GM21526 (cell line): Measurements from ENCODE around the gene CCDC73.
"Not testable (repeated sequence)": the region's sequence is repeated elsewhere in the genome, so short reads cannot be mapped to it uniquely, and the experiment has no call there.

ENCODE experiments used
- ATAC-seq: cut with Tn5 transposase; IDR thresholded peaks from one replicate; pipeline ENCODE4 v1.9.1; 2021; ENCODE audit warnings: moderate library complexity; ENCODE audit not compliant: unreplicated experiment, low FRiP score

CCDC73 gene

DNA sequence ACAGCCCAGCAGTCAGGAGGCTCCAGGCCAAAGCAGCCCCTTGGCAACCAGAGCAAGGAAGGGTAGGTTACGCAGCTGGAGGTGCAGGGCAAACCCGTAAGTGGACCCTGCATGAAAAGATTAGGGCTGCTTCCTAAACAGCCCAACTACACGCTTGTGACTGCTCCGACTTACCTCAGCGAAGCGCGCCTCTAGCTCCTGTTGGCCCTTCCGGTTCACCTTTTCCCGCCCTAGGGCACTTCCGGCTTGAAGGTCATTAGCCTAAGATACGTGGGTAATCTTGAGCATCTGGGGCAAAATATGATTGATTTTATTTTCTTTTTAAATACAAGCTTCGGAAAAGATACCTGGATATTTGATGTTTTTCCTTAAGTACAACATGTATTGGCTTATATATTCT lies at the start of gene CCDC73:
CCDC73 (minus strand) TSS at position 224 of the 400 bp plus-strand sequence. CDS start 34,419 bp downstream, outside the sequence.
- ATAC-seq: no peak

DNA sequence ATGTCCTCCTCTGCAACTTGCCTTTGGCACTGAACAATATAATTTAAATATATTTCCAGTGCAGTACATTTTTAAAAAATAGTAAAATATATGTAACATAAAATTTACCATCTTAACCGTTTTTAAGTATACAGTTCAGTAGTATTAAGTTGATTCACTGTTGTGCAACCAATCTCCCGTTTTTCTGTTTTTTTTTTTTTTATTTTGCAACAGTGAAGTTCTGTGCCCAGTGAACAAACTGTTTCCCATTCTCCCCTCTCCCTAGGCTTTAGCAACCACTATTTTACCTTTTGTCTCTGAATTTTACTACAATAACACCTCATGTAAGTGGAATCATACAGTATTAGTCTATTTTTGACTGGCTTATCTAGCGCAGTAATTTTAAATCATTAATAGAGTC lies 49.1 kb upstream of the CCDC73 start:
- ATAC-seq: no peak

DNA sequence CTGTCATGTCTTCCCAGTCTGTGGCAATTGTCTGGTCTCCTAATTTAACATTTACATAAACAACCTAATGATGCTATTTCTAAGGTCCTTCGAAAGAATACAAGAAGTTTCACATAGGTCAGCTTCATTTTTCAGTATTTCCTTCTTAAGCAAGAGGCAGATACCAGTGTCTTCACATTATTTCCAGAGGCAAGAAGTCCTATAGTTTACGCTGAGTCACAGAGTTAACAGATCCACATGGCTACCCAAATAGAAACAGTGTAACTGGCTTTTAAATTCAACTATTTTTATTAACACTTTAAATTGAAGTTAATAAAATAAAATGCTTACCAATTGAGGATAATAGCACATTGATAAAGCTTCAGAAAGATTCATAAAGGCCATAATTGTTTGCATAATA lies 46.1 kb upstream of the CCDC73 start:
- ATAC-seq: no peak

DNA sequence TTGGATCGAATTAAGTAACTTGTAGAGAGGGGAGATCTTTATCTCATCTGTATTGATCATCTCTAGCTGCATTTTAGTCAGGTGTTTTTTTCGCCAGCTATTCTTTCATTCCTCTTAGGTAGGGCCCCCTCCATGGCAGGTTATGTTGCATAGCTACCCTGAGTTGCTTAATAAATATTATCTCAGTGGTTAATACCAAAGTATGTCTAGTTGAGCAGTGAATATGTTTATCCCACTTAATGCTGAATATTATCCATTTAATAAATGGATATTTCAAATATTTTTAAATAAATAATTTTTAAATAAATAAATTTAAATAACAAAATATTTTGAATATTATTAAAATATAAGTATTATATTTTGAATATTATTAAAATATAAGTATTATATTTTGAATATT lies 44.8 kb upstream of the CCDC73 start:
- ATAC-seq: no peak

DNA sequence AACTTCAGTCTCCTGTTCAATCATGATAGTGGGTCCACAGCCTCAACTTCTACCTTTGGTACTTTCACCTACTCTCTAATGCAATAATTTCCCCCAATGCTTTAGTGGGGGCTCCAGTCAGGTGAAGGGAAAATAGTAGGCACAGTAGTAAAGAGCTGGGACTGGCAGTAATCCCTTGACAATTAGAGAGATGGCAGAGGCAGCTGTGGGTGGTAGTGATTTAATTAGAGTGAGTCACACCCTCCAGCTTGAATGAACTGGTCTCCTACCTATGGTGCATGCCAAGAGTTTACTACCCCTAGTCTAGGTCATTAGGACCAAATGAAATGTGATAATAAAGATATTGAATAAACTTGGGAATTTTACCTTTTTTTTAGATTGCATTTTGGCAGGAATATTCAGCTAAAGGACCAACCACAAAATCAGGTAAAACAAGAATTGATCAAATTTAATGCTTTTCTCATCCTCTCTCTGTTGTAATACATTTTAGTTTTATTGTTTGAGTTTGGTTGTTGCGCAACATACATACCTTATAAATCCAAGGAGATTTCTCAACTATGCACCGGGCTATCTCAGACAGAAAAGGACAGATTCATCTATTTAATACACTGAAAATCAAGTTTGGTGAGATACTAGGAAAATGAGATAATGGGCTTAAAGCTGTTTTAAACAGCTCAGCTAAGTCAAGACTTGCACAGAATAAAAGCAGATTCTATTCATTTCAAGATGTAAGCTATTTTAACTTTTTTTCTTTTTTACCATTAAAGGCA lies 44.2 kb upstream of the CCDC73 start:
- ATAC-seq: no peak

DNA sequence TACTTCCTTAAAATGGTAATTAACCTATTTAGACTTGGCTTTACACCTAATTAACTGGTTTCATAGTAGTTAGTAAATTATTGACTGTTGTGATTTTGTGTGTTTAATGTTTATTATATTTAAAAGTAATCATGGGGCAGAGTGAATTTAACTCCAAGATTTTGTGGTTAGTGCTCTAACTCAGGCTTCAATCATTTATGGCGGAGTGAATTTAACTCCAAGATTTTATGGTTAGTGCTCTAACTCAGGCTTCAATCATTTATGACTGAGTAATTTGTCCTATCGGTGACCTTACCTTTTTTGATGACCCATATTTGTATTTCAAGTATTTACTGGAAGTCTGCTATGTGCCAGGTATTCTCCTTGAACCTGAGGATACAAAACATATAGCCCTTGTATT lies 42.5 kb upstream of the CCDC73 start:
- ATAC-seq: no peak

DNA sequence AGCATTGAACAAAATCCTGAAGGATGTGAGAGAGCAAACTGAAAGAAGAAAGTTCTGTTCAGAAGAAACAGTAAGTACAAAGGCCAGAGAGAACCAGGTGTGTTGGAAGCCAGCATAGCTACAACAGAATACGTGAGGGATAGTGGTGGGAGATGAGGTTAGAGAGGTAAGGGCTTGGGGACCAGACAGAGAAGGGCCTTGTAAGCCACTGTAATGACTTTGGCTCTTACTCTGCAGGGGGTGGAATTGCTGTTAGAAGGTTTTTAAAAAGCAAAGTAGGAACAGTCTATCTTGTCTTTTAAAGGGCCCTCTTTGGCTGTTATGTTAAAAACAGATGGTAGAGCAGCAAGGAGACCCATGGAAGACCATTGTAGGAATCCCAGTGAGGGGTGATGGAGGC lies 39.5 kb upstream of the CCDC73 start:
- ATAC-seq: no peak

DNA sequence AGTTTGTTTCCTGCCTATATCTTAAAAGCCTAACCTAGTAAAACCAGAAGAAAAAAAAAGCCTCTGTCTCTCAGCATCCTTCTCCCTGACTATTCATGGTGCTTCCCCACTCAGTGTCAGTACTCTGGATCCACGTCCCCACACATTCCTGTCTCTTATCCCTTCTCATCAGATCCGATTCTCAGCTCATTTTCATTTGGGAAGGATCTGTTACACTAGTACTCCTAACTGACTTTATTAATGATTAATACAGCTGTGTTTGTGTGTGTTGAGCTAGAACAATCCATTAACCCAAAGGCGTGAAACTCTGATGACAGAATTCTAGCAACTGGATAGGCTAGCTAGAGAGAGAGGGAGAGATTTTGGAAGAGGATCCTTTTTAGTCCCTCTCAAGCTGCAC lies 36.8 kb upstream of the CCDC73 start:
- ATAC-seq: no peak

DNA sequence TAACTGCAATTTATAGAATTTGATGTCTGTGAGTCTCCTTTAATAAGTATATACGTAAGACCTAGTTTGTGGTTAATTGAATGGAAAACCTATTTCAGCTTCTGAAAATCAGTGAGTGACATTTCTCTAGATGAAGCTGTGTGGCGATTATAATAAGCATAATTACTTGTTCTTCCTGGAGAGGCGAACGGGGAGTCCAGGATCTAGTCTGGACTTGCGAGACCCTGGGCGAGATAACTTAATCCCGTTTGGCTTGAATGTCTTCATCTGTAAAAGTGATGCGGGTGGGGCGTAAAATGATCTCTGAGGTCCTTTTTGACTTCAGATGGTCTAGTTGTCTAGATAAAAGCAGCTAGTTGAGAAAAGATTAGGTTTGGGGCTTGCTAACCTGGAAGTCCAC lies 36.3 kb upstream of the CCDC73 start:
- ATAC-seq: no peak

DNA sequence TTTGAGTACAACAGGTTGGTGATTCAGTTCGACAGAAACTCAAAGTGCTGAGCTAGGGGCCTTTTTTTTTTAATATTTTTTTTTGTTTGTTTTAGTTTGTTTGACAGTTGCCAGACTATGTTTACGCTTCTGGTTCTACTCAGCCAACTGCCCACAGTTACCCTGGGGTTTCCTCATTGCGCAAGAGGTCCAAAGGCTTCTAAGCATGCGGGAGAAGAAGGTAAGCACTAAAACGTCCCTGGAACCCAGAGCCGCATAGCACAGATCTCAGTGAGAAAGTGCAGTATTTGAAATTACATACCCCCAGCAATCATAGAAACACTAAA lies 35.9 kb upstream of the CCDC73 start:
- no peak for ATAC-seq

DNA sequence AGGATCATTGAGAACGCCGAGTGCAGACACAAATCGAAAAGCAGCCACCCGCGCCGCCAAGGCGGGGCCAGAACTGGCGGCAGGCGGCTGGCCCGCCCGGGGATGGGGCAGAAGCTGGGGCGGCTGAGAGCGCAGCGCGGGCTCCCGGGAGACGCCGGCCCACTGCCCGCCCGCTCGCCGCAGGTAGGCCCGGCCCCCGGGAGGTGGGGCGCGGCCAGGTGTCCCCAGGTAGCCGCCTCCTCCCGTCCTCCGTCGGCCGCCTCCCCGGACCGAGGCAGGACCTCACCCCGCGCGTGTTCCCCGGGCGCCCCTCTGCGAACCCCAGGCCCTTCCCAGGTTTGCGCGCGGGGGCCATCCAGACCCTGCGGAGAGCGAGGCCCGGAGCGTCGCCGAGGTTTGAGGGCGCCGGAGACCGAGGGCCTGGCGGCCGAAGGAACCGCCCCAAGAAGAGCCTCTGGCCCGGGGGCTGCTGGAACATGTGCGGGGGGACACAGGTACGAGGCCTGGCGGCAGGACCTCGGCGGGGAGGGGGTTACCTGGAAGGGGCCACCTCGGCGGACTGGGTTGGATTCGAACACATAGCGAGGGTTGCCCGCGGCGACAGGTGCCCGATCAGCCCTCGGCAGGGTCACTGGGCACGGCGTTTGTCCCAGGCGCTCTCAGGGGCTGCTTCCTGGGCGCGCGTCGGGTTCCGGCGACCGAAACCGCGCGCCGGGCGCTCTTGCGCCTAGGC lies 35.4 kb upstream of the CCDC73 start, which contains the start of gene PRRG4:
PRRG4 (plus strand) TSS at position 248 of the 733 bp plus-strand sequence. CDS start 603 bp downstream, outside the sequence.
- peak; percentile 77 for ATAC-seq

DNA sequence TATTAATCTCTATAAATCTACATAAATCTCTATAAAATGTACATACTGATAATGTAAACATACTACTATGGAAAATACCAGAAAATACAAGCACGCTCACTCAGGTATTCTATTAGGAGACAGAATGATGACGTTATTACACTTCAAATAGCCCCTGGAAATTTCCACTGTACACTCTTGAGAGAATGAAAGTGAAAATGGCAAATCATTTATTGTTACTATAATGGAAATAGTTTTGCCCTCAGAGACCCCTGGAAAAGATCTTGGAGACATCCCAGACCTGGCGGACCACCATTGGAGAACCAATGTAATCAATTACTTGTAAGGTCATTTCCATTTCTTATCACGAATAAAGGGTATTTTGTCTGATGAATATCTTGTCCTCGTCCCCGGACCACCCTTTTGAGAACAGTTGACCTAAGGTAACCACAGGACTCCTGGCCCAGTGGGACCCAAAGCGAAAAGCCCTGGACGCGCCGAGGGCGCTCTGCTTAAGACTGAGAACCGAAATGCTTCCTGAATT lies 34.8 kb upstream of the CCDC73 start:
- peak; percentile 43 for ATAC-seq

DNA sequence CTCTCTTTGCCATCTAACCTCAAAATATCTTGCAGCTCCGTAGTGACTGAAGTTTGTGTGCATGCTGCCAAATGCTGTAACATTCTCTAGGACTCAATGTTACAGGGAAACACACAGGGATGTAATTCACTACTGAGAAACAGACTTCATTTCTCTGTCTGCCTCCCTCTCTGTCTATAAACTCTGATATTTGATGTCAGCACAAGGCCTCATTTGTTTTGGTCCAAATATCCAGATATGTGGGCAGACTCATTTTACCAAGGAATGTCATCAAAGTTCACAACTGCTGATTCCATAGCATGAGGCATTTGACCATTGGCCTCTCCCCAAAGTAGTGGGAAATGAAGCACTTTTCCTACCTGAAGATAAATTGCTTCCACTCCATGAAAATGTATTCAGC lies 32.8 kb upstream of the CCDC73 start:
- no peak for ATAC-seq

DNA sequence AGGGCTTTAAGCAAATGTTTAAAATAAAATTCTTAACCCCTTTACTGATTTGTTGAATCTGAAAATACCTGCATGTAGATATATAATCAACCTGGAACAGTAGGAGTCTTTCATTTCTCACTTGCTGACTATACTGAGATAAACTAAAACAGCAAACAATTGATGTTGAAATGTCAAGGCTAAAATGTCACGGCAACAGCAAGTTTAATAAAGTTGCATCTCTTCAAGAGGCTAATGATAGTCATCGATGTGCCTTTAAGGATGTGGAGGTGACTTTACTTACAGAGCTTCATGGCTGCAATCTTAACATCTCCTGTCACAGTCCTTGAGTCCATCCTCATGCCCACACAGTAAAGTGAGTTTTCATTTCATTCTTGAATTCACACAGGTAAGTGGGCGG lies 31.7 kb upstream of the CCDC73 start:
- ATAC-seq: no peak

DNA sequence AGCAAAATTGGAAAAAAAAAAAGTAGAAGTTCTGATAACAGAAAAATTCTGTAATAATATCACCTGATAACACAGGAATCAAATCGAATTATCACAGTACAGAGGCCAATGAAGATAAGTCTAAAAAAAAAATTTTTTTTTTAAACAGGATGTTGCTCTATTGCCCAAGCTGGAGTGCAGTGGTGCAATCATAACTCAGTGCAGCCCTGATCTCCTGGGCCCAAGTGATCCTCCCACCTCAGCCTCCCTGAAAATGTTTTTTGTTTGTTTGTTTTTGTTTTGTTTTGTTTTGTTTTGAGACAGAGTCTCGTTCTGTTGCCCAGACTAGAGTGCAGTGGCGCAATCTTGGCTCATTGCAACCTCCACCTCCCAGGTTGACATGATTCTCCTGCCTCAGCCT lies 29.2 kb upstream of the CCDC73 start:
- ATAC-seq: not testable (repeated sequence)

DNA sequence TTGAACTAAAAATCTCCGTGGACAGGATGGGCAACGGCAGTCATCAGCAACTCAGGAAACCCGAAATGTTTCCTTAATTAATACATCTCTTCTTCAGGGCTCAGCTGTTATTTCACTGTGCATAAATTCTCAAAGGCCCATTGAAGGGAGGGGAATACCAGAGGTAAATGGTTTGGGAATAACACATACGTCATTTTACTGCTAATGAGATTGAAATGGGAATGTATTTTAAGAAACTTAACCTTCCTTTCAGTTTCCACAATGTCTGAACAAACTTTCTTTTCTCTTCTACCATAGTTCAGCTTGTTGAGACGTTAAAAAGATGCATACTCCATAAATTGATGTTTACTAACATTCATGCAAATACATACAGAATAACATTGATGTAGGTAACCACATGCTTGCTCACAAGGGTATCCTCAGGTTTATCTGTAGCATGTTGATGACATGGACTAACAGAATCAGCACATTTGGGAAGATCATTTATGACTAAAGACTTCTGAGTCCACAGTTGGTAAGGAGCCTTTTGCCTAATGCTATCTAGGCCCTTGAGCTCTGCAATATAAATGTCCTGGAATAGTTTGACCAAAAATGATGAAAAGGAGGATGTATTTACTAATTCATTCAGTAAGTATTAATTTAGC lies 27.6 kb upstream of the CCDC73 start:
- no peak for ATAC-seq

DNA sequence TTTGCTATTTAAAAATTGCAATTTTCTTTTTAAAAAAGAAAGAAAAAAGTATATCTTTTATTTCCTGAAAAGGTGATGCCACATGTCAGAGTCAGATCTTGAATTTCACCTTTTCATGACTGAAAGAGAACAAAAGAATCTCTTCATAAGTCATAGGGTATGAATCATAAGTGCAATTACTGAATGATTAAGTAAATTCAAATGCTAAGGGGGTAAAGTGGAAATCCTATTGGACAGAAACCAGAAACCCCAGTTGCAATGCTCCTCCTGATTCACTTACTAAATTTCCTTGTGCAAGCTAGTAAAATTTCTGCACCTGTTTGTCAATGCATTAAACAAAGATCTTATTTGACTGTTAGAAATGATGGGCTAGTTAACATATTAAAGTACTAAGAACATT lies 27.1 kb upstream of the CCDC73 start:
- no peak for ATAC-seq

DNA sequence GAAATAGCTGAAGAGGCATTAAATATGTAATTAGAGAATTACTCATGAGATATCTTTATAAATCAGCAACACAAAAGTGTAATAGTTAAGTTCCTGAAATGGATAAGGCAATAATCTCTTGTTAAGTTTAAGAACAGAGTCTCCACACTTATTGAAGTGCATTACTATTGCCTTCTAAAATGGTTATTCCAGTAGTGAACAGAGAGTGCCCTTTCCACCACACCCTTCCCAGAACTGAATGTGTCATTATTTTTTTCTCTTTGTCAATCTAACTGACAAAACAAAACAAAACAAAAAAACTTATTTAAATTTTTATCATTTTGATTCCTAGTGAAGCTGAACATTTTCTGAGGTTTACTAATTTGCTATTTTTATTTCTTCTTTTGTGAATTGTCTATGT lies 26.0 kb upstream of the CCDC73 start:
- no peak for ATAC-seq

DNA sequence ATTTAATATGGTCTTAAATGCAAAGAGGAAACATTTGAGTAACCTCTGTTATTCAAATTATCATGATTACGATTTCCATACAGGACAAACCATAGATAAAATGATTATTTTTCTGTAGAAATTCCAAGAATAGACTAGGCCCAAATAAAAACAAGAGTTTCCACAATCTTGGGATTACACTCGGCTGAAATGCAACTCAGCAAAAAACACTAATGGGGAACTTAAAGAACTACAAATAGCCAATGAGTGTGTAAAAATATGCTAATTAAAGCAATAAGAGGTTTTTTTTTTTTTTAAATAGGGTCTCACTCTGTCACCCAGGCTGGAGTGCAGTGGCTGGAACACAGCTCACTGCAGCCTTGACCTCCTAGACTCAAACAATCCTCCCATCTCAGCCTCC lies 24.7 kb upstream of the CCDC73 start:
- no peak for ATAC-seq

DNA sequence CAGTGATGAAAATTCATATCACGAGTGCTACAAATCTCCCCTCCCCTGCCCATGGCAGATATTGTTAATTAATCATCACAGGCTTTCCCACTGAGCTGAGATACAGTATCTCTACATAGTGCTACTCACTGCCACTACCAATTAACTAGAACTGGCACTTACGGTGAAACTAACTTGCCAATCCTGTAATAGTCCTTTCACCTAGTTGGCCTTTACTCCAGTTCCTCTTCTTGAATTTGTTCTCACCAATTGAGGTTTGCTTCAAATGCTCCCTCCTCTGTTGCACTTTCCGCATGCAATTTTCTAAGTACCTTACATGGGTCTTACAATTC lies 23.4 kb upstream of the CCDC73 start:
- no peak for ATAC-seq

DNA sequence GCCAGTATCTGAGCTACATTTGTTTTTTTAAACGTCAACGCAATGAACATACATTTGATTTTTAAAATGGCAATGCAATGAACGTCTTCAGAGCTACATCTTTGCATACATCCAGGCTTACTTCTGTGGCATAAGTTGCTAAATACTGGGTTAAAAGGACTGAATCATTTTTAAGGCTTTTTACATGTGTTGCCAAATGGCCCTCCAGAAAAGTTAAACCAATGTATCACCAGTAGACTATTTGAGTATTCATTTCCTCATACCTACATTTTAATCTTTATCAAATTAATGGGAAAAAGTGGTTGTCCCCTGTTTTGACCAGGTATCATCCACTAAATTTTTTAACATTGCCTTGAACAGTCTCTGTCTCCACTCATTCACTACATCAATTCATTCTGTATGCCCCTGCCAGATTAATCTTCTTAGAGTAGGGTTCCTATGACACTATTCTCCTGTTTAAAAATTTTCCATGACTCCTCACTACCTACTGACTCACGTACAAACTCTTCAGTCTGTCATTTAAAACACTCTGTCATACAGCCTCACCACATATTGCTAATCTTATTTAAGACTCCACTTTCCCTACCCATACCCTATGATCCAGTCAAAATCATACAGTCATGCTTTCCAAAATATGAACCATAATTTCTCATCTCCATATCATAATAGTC lies 22.9 kb upstream of the CCDC73 start:
- ATAC-seq: no peak
